Inflammatory macrophage treated with lipopolysaccharide for 4 hours (primary cell): ENCODE data around the gene OPN3.
A peak's percentile ranks its signal among the peaks of the same experiment; 100 is the strongest.

Experiments
- DNase-seq: peaks from one replicate; pipeline ENCODE4 v3.0.0-alpha.2; 2020

Gene OPN3

DNA sequence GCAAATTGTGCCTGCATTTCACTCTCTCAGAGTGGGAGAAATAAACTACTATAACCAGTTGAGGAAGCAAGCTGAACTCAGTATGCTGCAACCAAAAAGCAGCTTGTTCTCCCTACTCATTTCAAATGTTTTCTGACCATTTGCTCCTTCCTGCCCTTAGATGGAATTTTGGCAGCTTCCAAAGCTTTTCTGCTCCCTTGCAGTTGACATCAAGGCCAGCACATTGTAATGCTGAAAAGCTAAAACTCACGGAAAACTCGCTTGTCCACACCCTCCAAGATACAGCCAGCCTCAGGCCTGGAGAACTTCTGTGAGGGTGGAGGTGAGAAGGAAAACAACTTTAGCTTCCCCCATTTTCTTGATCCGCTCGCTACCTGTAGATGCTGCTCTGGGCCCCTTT lies 5.0 kb upstream of the OPN3 start:
- DNase-seq: no peak

DNA sequence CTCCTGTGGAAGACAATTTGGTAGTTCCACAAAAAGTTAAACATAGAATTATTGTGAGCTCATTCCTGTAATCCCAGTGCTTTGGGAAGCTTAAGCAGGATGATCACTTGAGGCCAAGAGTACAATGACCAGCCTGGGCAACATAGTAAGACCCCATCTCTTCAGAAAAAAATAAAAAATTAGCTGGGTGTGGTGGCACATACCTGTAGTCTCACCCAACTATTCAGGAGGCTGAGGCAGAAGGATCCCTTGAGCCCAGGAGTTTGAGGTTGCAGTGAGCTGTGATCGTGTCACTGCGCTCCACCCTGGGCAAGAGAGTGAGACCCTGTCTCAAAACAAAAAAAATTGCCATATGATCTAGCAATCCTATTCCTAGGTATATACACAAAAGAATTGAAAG lies 4.1 kb upstream of the OPN3 start:
- DNase-seq: no peak

DNA sequence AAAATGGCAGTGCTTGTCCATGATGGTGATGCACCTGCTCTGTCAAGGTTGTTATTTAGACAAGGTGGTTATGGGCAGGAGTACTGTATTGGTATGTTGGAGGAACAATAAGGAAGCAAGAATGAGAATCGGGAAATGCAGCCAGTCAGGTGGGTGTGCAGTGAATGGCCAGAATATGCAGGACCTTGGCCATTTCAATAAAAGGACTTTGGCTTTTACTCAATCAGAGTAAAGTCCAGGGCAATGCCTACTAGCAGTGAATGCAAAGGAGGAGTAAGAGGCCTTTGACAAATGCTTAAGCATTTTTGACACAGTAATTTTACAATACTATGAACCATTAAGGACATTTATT lies 2.4 kb upstream of the OPN3 start:
- DNase-seq: no peak

DNA sequence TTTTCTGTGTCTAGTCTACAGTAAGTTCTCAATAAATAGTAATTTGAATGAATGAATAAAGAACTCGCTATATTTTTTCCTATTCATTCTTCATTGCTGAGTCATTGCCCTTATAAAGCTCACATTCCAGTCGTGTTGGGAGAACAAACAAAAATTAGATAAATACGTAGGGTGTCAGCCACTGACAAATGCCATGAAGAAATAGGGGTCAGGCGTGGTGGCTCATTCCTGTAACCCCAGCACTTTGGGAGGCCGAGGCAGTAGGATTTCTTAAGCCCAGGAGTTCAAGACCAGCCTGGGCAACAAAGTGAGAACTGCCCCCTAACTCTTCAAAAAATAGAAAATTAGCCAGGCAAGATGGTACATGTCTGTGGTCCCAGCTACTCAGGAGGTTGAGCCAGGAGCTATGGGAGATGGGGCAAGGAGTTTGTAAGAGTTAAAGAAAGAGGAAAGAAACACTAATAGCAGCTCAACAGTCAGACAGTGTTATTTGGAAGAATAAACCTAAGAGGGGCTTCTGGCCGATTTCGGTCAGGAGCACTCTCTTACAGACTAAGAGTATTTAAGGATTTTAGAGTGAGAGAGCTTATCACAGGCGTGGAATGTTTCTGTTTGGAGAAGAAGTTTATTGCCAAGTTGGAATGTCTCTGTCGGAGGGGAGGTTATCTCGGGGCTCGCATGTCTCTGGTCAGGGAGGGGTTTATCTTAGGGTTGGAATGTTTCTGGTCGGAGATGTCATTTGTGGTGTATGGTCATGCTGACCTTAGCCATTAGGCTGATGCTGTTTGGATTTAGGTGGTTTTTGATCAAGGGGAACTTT lies 1.8 kb upstream of the OPN3 start:
- no peak for DNase-seq

DNA sequence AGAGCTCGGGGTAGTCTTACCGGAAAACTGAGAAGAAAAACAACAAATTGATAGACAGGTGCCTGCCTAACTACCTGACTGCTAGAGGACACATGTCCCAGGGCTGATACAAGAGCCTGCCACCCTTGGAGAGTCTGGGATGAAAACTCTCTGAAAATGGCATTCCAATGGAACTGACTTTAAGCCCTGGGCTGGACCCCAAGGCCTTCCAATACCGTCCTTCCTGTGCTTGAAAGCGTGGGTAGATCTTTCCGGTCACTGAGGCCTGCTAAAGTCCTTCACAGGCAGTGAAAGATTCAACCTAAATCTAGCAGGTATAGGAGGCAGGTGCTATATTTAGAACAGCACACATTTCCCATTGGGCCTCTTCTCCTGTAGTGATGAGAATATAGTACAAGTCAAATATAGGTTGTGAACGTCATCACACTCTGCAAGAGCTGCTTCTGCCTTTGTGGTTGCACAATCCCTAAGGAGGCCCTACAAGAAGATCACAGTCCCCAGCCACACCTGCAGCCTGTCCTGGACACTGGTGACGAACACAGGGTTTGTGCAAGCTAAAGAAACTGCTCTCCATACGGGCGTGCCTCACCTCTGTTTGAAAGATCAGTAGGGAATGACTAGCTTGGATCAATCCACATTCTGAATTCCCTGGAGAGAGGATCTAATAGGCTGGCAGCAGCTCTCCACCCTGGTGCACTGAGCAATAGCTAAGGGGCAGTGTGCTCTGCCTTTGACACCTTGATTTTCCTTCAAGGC lies 876 bp upstream of the OPN3 start:
- DNase-seq: no peak

DNA sequence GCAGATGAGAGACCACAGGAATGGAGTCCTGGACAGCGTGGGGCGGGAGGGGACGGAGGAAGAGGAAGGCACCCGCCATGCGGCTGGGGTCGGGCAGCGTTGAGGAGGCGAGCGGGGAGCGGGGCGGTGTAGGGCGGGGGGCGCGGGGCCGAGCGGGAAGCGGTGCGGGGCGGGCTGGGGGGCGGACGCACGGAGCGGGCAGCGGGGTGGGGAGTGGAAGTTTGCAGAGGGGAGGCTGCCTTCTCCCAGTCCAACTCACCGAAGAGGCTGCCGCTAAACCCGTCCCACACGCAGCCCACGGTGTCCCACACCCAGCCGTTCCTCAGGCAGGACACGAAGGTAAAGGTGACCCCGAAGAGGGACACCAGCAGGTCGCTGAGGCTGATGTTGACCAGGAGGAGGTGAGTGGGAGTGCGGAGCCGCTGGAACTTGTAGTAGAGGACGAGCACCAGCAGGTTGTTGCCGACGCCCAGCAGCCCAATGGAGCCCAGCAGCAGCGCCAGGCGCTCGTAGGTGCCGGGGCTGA lies 483 bp downstream of the OPN3 start:
- no peak for DNase-seq

DNA sequence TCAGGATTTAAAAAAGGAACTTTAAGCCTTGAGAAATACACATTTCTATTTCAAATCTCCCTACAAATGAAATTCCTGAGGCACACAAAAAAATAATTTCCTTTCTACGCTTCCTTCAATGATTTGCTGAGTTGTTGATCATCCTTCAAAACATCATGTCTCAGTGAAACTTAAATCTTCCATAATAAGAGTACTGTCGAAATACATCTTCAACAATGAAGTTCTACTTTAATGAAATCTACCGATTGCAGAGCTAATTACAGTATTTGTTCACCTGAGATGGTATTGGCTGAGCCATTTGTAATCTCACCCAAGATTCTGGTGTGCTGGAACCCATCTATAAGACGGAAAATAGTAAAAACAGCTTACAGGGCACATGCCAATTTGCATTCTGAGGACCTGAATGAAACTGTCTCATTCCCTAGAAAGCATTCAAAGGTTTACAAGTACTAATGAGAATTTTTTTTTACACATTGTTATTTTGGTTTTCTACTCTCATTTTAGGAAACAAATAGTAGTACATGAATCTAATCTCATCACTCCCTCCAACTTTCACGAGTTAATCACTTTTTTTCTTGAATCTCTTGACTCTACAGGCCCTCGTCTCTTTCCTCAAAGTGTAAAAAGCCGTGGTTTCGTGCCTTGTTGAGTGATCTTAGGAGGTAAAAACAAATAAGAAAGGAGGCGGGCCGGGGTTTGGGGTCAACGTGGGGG lies 1.1 kb downstream of the OPN3 start:
- DNase-seq: no peak

DNA sequence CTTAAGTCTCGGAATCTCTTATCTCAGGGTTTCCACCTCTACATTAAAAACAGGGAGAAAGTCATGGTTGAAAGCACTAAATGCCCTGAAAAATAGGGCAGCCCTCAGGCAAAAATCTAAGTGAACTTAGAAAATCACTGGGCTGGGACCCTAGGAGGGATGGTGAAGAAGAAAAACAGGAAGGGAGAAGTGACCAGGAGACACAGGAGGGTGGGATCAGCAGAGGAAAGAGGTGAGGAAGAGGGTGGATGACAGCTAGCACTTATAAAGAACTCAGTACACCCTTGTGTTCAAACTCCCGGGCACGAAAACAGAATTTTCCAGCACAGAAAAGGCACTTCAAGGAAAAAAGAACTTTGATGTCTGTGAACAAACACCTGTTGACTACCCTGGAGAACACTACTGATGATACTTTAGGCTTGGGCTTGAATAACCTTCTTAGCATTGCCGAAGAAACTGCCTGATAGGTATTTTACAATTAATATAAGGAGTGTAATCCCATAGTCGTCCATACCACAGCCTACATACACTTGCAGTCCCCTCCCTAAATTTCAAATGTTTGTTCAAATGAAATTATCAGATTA lies 2.0 kb downstream of the OPN3 start:
- DNase-seq: no peak

DNA sequence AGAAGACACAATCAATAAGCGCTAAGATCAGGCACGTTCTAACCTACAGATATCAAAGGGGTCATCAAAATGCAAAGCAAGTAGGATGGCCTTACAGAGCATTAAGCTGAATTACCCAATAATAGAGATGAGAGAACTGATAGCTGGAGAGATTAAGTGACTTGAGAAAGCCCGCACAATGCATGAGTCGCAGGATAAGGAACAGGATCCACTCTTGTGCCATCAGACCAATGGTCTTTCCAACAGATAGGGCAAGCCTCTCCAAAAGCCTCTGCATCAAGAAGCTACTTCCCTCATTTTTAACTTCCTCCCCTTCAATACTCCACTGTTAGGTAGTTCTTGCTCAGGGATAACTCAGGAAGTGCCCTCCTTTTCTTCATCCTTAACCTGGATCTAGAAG lies 2.6 kb downstream of the OPN3 start:
- peak; percentile 59 for DNase-seq

DNA sequence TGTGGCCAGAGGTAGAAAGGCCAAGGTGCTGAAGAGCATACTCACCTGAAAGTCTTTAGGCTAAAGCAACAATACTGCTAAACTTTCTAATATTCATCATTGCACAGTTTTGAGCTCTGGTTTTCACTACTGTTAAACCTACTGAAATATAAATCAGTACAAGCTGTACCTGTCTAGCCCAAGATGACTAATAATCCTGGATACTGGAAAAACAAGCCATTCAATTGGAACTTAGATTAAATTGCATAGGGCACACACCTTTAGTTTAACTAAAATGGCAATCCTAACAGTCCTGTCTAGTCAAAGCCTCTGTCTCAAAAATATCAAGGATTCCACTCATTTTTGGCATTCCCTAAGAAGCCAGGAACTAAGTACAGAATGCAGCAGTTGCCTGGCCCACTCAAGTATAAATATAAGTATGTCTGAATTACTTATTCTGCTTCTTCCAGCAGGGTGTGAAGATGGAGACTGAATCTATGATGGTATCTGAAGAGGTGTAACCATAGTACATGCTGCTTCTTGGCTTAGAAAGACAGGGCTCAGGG lies 3.1 kb downstream of the OPN3 start:
- no peak for DNase-seq

DNA sequence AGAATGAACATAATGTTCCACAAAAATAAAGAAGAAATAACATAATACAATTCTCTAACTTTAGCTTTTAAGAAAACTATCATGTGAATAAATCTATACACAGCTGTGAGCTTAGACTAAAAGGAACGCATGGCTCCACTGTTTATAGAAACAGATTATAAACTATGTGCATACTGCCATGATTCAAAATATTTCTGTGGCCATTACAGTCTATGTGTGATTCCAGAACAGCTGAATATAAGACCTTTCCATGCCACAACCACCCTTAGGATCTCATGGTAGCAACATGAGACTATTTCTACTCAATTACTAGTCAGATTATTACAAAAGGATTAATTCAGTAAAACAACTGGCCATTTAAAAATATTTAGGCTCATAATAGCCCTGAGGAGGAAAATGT lies 3.9 kb downstream of the OPN3 start:
- DNase-seq: no peak

DNA sequence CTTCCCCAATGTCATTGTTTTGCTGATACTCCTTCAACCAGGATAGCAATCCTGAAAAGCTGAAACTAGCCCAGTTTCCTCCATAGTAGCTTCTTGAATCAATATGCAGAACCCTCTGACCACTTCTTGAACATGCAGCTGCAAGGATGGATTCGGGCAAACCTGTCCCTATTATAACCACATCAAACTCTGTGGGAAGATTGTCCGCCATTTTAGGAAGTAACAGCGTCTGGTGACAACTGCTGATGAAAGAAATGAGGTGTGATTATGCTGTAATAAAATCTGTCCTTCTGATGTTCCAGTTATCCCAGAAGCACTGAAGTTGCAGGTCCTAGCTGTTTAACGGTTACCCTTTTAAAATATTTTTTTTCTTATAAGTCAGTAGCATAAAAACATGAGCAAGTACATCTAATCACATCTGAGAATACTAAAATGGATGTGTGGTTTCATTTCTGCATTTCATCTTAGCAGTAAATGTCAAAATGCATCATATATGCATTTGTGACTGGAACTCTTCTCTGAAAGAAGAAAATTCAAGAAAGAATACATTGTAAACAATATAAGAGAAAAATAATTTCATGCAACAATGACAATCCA lies 4.5 kb downstream of the OPN3 start:
- no peak for DNase-seq

DNA sequence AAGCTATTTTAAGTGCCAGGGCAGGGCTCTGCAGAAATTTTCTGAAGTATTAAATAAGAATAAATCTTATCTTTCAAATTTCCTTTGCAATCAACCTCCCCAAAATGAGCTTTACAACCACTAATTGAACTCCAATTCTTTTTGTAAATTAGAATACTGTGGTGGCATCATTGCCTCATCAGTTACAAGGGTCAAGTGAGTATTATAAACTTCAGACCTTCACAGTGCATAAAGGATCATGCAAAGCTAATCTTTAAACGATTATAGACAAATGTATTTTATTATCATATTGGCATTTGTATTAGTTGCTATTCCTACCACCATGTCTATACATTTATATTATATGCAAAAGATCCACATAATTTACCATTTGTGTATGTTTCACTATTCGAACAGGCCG lies 7.2 kb downstream of the OPN3 start:
- no peak for DNase-seq

DNA sequence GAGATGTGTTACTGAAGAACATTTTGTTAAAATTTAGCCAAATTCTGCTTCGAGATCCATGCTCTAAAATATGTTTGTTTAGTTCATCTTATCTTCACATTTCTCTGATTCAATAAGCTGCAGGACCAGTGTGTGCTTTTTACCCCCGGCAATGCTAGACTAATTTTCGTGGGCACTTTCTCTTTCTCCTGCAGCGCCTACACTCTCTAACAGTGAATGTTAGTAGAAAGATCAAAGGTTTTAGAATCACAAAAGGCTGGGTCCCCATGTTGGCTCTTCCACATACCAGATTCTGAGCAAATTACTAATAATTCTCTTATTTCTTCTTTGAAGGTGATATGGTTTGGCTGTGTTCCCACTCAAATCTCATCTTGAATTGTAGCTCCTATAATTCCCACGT lies 8.5 kb downstream of the OPN3 start:
- no peak for DNase-seq

DNA sequence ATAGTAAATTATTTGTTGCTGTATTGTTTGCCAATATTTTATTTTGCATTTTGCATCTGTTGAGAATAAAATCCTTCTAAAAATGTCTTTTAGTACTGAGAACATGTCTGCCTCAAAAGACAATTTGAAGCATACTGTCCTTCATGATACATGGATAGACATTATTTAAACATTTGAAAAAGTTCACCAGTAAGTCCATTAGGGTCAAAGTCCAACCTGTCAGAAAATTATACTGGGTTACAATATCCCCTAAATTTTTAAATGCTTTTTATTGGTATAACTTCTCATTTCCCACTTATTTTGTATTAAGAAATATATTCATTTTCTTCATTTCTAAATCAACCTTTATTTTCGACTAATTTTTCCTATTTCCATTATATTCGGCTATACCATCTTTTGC lies 9.3 kb downstream of the OPN3 start:
- no peak for DNase-seq

DNA sequence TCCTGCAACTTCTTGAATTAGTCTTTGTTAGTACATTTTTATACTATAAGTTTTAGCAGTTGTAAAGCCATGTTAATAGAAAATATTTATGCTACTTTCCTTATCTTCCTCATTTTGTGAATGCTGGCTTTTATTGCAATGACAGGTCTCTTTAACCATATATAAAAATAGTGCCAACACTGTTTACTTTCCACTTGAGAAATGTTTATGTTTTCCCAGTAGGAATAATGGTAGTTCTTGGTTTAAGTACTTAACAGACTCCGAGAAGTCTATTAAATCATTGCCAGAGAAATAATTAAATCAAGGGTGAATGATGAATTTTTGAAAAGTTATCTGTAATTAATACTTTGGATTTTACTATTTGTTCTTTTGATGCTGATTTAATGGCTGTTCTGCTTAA lies 9.7 kb downstream of the OPN3 start:
- DNase-seq: no peak

DNA sequence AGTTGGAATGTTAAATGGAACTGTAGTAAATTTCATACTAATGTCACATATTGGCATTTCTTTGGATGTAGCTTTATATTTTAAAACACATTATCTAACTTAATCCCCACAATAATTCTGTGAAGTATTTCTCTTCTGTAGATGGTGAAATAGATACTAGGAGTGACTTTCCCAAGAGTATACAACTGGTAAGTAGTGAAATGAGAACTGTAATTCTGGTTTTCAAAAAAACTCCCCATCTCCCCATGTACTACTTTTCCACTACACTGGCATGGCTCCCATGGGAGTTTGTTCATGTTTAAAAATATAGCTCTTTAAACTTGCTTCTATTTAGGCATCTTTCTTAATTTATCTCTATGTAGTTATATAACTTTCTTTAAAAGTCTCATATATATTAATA lies 10.2 kb downstream of the OPN3 start:
- no peak for DNase-seq

DNA sequence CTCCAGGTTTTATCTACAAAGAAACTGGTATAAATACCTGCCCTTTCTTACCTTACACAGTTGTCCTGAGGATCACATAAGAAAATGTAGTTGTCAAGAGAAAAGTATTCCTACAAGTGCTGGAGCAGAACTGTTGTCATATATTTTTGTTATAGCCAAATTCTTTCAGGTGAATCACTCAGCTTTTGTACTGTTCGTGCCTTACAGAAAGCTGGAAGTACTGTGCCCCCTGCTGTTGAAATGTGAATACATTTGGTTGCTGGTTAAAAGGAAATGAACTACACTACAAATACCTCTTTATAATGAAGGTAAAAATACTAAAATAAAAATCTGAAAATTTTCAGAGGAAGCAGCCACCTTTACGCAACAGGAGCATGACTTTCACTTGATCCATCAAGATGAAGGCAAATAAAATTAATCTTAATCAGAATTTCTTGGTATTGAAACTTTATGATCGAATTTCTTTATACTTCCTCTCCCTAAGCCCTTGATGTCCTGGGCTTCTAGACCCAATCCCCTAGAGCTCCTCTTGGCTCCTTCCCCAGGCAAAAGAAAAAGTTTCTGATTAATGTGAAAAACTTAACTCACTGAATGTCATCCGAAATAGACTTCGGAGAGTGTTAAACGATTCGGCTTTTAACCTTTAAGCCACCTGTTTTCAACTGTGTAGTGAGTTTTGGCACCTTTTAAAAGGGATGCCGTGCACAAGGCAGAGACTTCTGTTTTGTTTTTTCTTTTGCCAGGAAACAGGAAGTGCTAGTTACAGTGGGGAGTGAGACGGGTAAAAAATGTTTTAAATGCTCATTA lies 12.5 kb downstream of the OPN3 start:
- DNase-seq: peak; percentile 76

DNA sequence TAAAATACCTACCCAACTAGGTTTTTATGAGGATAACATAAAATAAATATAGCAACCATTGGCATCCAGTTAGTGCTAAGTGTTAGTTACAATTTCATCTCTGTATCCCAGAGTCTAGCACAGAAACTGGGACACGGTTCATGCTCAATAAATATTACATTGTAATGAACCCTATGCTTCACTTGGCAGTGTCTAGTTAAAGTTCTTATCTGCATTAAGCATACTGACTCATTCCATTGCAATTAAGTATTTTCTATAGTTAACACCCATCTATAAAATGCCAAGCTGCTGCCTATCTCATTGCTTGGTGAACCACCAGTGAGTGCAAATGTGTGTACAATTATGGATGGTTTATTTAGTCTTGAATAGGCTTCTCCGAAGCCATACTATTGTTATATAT lies 15.2 kb downstream of the OPN3 start:
- DNase-seq: no peak

DNA sequence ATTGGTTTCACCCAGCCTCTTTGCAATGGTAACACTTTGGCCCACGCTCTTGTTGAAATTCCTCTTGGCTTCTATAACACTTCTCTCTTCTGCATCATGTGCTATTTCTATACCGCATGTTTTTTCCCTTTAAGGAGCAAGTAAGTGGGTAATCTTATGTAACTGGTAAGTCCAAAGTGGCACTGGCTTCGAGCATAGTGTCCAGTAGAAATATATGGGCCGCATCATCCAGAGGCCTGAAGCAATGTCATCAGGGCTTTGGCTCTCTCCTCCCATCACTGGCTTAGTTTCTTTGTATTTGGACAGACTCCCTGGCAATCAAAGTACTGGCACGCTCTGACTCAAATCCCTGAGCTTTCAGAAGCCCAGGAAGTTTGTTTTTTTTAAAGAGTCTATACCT lies 17.5 kb downstream of the OPN3 start:
- DNase-seq: peak; percentile 44

DNA sequence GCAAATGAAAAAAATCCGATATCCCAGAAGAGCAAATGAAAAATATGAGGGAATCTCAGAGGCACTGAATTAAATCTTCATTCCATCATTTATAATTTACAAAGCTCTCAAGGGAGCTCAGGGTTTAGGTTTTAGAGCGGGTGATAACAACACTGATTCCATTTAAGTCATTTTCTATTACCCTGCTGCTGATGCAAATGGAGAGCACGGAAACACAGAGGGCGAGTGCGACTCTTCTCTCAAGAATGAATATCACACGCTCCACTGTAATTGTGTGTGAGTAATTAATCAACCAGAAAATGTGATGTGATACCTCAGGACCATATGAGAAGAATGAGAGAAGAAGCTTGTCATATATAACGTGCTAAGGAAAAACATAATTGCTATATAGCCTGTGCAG lies 22.7 kb downstream of the OPN3 start:
- DNase-seq: no peak
